22Rv1 (cell line): ENCODE measurements around the gene DCX.

ENCODE experiments used
- CTCF ChIP-seq: fragments of 450-650 bp; IDR thresholded peaks from 2 replicates; pipeline ENCODE4 v1.5.1; 2017; ENCODE audit warnings: mild to moderate bottlenecking
- ZFX ChIP-seq: fragments of 450-650 bp; IDR thresholded peaks from 2 replicates; pipeline ENCODE4 v1.6.1; 2017; ENCODE audit warnings: antibody characterized with exemption, borderline replicate concordance

- no peak for TF ChIP-seq CTCF
- no peak for TF ChIP-seq ZFX
Observed at GRCh38 chrX:111444881-111445280, 32.9 kb upstream of the DCX start.
